Adrenal gland (tissue), 12 donors: ENCODE measurements around the gene ACKR2. TPM values are rescaled to one million over a fixed set of nuclear protein-coding genes. Genes with fewer than 3 reads are reported as not detected.

Source experiments
- DNase-seq, 7 donors: peaks; one replicate each; pipeline ENCODE4 v3.0.0-alpha.2; 2019 to 2020
- H3K27ac ChIP-seq, 5 donors: fragments of 200-600 bp; sonication (generic) in 4 of 5; 1 replicate in 3 of 5; 2 replicates in 2 of 5; pipeline versions ENCODE4 v1.5.1 to v1.8.0; 2016 to 2020; ENCODE audit warnings: mild to moderate bottlenecking in 1 of 5
- H3K27me3 ChIP-seq: fragments of 200-600 bp; 2 replicates; pipeline ENCODE4 v1.8.0; 2021
- H3K36me3 ChIP-seq, 2 donors: fragments of 200-600 bp; replicated peaks in 1 of 2; 1 replicate in 1 of 2; 2 replicates in 1 of 2; pipeline versions ENCODE4 v1.5.1 to v1.8.0; 2018 to 2022
- H3K4me1 ChIP-seq, 2 donors: fragments of 200-600 bp; replicated peaks in 1 of 2; 1 replicate in 1 of 2; 2 replicates in 1 of 2; pipeline versions ENCODE4 v1.5.1 to v1.8.0; 2018 to 2021
- H3K4me3 ChIP-seq, 4 donors: fragments of 200-600 bp; sonication (generic) in 3 of 4; one replicate each; pipeline ENCODE4 v1.5.1; 2016 to 2018
- H3K9me3 ChIP-seq, 3 donors: fragments of 200-600 bp; sonication (generic) in 1 of 3; replicated peaks in 1 of 3; 1 replicate in 2 of 3; 2 replicates in 1 of 3; pipeline versions ENCODE4 v1.5.1 to v1.8.0; 2016 to 2021
- POLR2A ChIP-seq, 2 donors: fragments of 450-650 bp; IDR thresholded peaks; one replicate each; pipeline ENCODE4 v1.6.1; 2017; ENCODE audit warnings: antibody characterized with exemption in 2 of 2, mild to moderate bottlenecking in 2 of 2, moderate library complexity in 1 of 2
- WGBS, 4 donors: extraction: QIAGEN DNeasy Blood & Tissue Kit in 2 of 4; methylation state at CpG; one replicate each; pipeline versions ENCODE4 v1.1.5 to v1.1.7; 2013 to 2017; 5-methylcytosine and 5-hydroxymethylcytosine counted together
- intact Hi-C, 2 donors: fragments of 100-400 bp; cut with DNase I; formaldehyde crosslinking; loops; one replicate each; pipeline versions ENCODE4 v1.14.1 to v1.15.0; 2022 to 2023
- polyA plus RNA-seq, 3 donors: library from polyadenylated mRNA; stranded (reverse); fragments of 200-250 nt in 2 of 3; fragments of 350-450 nt in 1 of 3; fragmentation: Illumina TruSeq in 1 of 3; extraction: RNeasy Lipid Tissue Mini Kit (QIAGEN cat#74804) in 1 of 3; gene quantifications; one replicate each; pipeline ENCODE4 v1.2.3, GENCODE V29; 2013 to 2014
- total RNA-seq, 9 donors: library from RNA; depleted of rRNA in 4 of 9; stranded (reverse); fragments of >200 nt in 4 of 9; fragments of 120-200 nt in 1 of 9; fragmentation: NEBNext Ultra II Directional in 1 of 9; extraction: Animal tissue kit (Norgen Biotek cat#: 25700) in 1 of 9; gene quantifications; one replicate each; pipeline versions ENCODE4 v1.1.0 to v1.2.4, GENCODE V29; 2013 to 2023
- TF ChIP-seq, protein P1 (sequence below), 6 experiments: fragments of 450-650 bp in 4 of 6; fragments of 200-600 bp in 2 of 6; sonication (generic) in 1 of 6; IDR thresholded peaks; 1 replicate in 5 of 6; 2 replicates in 1 of 6; pipeline versions ENCODE4 v1.5.1 to v1.8.0; 2016 to 2021; ENCODE audit warnings: antibody characterized with exemption in 6 of 6, mild to moderate bottlenecking in 2 of 6, moderate library complexity in 1 of 6
- donor health status: healthy with polysubstance abuse.
- donor health status: Bipolar disorder and iron deficiency.
- donor health status: DM: yes; HTN: yes; CAD: no.
- donor health status: DM: no; HTN: no; CAD: no.
- donor health status: DM: no; HTN: no; CAD: no.
- donor health status: DM: yes; HTN: yes; CAD: no.

Gene ACKR2
- total and polyA plus RNA-seq, 12 donors = 1.1 to 19.9 (median 3.0) TPM

GRCh38 chr3:42867138-42867537 is 57.9 kb downstream of the ACKR2 start:
- no peak for DNase-seq
- H3K4me3 ChIP-seq = no peak overlapping the region
- H3K9me3 ChIP-seq = no peaks in the 10 kb centered on the region
- intact Hi-C loops = no loop called here
- no peak for TF ChIP-seq POLR2A (IDR thresholded peaks at IDR 0.05)
- TF ChIP-seq, protein P1, sequence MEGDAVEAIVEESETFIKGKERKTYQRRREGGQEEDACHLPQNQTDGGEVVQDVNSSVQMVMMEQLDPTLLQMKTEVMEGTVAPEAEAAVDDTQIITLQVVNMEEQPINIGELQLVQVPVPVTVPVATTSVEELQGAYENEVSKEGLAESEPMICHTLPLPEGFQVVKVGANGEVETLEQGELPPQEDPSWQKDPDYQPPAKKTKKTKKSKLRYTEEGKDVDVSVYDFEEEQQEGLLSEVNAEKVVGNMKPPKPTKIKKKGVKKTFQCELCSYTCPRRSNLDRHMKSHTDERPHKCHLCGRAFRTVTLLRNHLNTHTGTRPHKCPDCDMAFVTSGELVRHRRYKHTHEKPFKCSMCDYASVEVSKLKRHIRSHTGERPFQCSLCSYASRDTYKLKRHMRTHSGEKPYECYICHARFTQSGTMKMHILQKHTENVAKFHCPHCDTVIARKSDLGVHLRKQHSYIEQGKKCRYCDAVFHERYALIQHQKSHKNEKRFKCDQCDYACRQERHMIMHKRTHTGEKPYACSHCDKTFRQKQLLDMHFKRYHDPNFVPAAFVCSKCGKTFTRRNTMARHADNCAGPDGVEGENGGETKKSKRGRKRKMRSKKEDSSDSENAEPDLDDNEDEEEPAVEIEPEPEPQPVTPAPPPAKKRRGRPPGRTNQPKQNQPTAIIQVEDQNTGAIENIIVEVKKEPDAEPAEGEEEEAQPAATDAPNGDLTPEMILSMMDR (IDR thresholded peaks at IDR 0.05) = no peak
- peaks cover 0 to 7% of the 10 kb centered on the region in 2 donors for H3K4me1 ChIP-seq
- H3K36me3 ChIP-seq = no peaks in the 10 kb centered on the region
- H3K27ac ChIP-seq = no peak overlapping the region
- no peaks in the 10 kb centered on the region for H3K27me3 ChIP-seq
- WGBS, 4 donors = 88 to 96% (median 93%) methylated on average over 7 of the region's 7 CpGs

GRCh38 chr3:42868841-42869240 is 59.6 kb downstream of the ACKR2 start:
- Histone ChIP-seq H3K9me3 (no peaks in the 10 kb centered on the region), H3K27ac (no peak overlapping the region), H3K4me3 (no peak overlapping the region), H3K27me3 (no peaks in the 10 kb centered on the region), H3K36me3 (no peaks in the 10 kb centered on the region), H3K4me1 (peaks cover 0 to 7% of the 10 kb centered on the region in 2 donors)
- intact Hi-C loops = no loop called here
- no peak for TF ChIP-seq POLR2A (IDR thresholded peaks at IDR 0.05)
- TF ChIP-seq, protein P1 (IDR thresholded peaks at IDR 0.05) = no peak
- WGBS, 4 donors = 74 to 91% (median 83%) methylated on average over 5 of the region's 5 CpGs
- DNase-seq = no peak

- intact Hi-C loops = loop anchor here in 1 of 2 donors (10.0 kb wide), 1 partner anchor 87 kb away; no protein-coding TSS in a partner anchor
- H3K4me3 ChIP-seq = no peak overlapping the region
- WGBS, 4 donors = 51 to 70% (median 55%) methylated on average over 5 of the region's 5 CpGs
- no peaks in the 10 kb centered on the region for H3K36me3 ChIP-seq
- DNase-seq = peak in 2 of 7 donors; percentile 22 to 25
- no peaks in the 10 kb centered on the region for H3K27me3 ChIP-seq
- peaks cover 0 to 7% of the 10 kb centered on the region in 2 donors for H3K4me1 ChIP-seq
- TF ChIP-seq, protein P1 (IDR thresholded peaks at IDR 0.05) = no peak
- no peak for TF ChIP-seq POLR2A (IDR thresholded peaks at IDR 0.05)
- no peaks in the 10 kb centered on the region for H3K9me3 ChIP-seq
- no peak overlapping the region for H3K27ac ChIP-seq
Measured at GRCh38 chr3:42871592-42872196, 62.4 kb downstream of the ACKR2 start.

DNA sequence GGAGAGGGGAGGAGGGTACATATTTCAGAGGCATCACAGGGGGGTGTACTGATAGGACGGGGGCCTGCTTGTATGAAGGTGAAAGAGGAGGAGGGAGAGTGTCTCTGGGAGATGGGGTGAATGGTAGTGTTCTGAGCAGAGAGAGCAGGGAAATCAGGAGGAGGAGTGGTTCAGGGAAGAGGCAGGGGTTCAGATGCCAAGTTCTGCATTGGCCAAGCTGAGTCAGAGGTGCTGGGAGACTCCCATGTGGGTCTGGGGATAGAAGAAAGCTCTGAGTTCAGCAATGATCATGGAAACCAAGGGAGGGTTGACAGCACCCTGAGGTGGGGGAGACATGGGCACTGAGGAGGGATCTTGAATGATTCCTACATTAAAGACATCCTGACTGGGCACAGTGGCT is 63.5 kb downstream of the ACKR2 start:
- TF ChIP-seq, protein P1 (IDR thresholded peaks at IDR 0.05) = no peak
- no peak for TF ChIP-seq POLR2A (IDR thresholded peaks at IDR 0.05)
- no peaks in the 10 kb centered on the region for H3K36me3 ChIP-seq
- intact Hi-C loops = loop anchor here in 1 of 2 donors (10.0 kb wide), 1 partner anchor 88 kb away; no protein-coding TSS in a partner anchor
- WGBS, 4 donors = 74 to 92% (median 81%) methylated on average over 1 of the region's 1 CpG
- no peaks in the 10 kb centered on the region for H3K27me3 ChIP-seq
- no peak for DNase-seq
- H3K27ac ChIP-seq = no peak overlapping the region
- no peak overlapping the region for H3K4me3 ChIP-seq
- H3K9me3 ChIP-seq = no peaks in the 10 kb centered on the region
- H3K4me1 ChIP-seq = peaks cover 0 to 7% of the 10 kb centered on the region in 2 donors
